Karpas-422 (cell line): Measurements from ENCODE around the gene DAB2IP. TPM values are rescaled to one million over a fixed set of nuclear protein-coding genes. Genes with fewer than 3 reads are reported as not detected.
"Not testable (repeated sequence)": the region's sequence is repeated elsewhere in the genome, so short reads cannot be mapped to it uniquely, and the experiment has no call there.

ENCODE experiments used
- DNase-seq: peaks from one replicate; pipeline ENCODE4 v3.0.0-alpha.2; 2015
- H2AFZ ChIP-seq: fragments of 200-600 bp; sonication (generic); 2 replicates; pipeline ENCODE4 v1.6.1; 2014; ENCODE audit warnings: antibody characterized with exemption, low read length, mixed read lengths
- H3K27ac ChIP-seq: fragments of 200-600 bp; sonication (generic); 2 replicates; pipeline ENCODE4 v1.5.1; 2014; ENCODE audit warnings: mild to moderate bottlenecking, low read length, moderate library complexity
- H3K27me3 ChIP-seq: fragments of 200-600 bp; sonication (generic); 2 replicates; pipeline ENCODE4 v1.6.1; 2014; ENCODE audit warnings: low read length, mixed read lengths
- H3K36me3 ChIP-seq: fragments of 200-600 bp; sonication (generic); 2 replicates; pipeline ENCODE4 v1.6.1; 2014; ENCODE audit warnings: low read length, mixed read lengths; ENCODE audit not compliant: insufficient read depth
- H3K4me1 ChIP-seq: fragments of 200-600 bp; sonication (generic); 2 replicates; pipeline ENCODE4 v1.6.1; 2014; ENCODE audit warnings: mild to moderate bottlenecking, low read length, mixed read lengths
- H3K4me2 ChIP-seq: fragments of 200-600 bp; sonication (generic); 2 replicates; pipeline ENCODE4 v1.6.1; 2014; ENCODE audit warnings: low read length, low read depth, mild to moderate bottlenecking; ENCODE audit not compliant: poor library complexity, severe bottlenecking
- H3K4me3 ChIP-seq: fragments of 200-600 bp; sonication (generic); 2 replicates; pipeline ENCODE4 v1.5.1; 2014; ENCODE audit warnings: mild to moderate bottlenecking, antibody characterized with exemption, low read length, mixed read lengths
- H3K79me2 ChIP-seq: fragments of 200-600 bp; sonication (generic); 2 replicates; pipeline ENCODE4 v1.6.1; 2014; ENCODE audit warnings: mild to moderate bottlenecking, low read length, mixed read lengths
- H3K9ac ChIP-seq: fragments of 200-600 bp; sonication (generic); 2 replicates; pipeline ENCODE4 v1.6.0; 2014; ENCODE audit warnings: low read length
- H3K9me2 ChIP-seq: fragments of 200-600 bp; sonication (generic), shearing (Covaris generic); replicated peaks from 2 replicates; pipeline ENCODE4 v1.6.0; 2014; ENCODE audit warnings: mild to moderate bottlenecking, low read length, moderate library complexity; ENCODE audit not compliant: insufficient read depth
- H3K9me3 ChIP-seq: fragments of 300-700, 200-600 bp; sonication (generic); 2 replicates; pipeline ENCODE4 v1.6.1; 2014; ENCODE audit warnings: low read length, mixed read lengths
- H4K20me1 ChIP-seq: fragments of 200-600 bp; sonication (generic); 2 replicates; pipeline ENCODE4 v1.6.1; 2014; ENCODE audit warnings: mild to moderate bottlenecking, antibody characterized with exemption, low read length, low read depth; ENCODE audit not compliant: insufficient read depth
- total RNA-seq: library from RNA; depleted of rRNA; stranded (reverse); fragments of >200 nt; shearing (Covaris generic); gene quantifications from 2 replicates; pipeline ENCODE4 v1.2.3, GENCODE V29; 2014; ENCODE audit warnings: low replicate concordance

Gene DAB2IP
- total RNA-seq, 1 experiment from 2014 or later, result 1.3 TPM

DNA sequence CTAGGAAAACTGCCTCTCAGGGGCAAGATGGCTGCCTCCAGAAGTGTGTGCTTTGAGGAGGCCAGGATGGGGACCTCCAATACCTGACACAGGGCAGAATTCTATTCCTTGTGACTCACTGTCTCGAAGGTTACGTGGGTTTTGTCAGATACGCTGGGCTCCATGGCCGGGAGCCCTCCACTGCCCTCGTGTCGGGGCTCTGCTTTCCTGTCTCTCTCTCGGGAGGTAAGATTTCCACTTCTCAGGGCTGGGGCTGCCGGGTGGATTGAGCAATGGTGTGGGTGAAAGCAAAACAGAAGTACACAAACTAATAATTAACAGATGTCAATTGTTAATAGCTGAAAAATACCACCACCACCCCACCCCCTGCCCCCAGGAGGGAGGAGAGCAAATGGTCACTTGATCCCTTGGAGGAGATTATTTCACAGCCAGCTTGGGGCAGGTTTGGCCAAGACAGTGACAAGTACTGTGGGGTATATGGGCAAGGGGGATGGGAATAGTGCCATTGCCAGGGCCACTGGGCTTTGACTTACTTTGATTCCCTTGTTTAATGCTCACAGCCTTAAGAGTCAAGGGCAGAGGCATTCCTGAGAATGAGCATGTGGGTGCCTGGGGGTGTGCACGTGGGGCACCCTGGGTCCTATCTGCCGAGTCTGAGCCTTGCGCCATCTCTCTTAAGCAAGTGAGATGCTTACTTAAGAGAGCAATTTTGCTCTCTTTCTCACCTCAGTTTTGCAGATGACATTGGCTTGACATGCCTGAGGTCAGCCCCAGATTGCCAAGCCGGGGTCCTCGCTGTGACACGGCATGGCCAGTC is 28.8 kb upstream of the DAB2IP start:
- H3K9me3 ChIP-seq, result no peaks in the 10 kb centered on the region

GRCh38 chr9:121623430-121623829 is 28.0 kb upstream of the DAB2IP start:
- H3K4me2 ChIP-seq, H3K4me3 ChIP-seq, H3K27ac ChIP-seq, H3K79me2 ChIP-seq, H3K27me3 ChIP-seq, H3K36me3 ChIP-seq, H4K20me1 ChIP-seq, H3K9me2 ChIP-seq, H3K4me1 ChIP-seq, H3K9me3 ChIP-seq, H3K9ac ChIP-seq, H2AFZ ChIP-seq, DNase-seq: not testable (repeated sequence)

More for the DNA sequence above, 28.8 kb upstream of the DAB2IP start:
- H3K79me2 ChIP-seq, result no peaks in the 10 kb centered on the region
- no peak overlapping the region for H2AFZ ChIP-seq
- no peaks in the 10 kb centered on the region for H3K27me3 ChIP-seq
- no peak overlapping the region for H3K27ac ChIP-seq
- H3K36me3 ChIP-seq, result no peaks in the 10 kb centered on the region
- no peak for DNase-seq
- no peak overlapping the region for H3K9ac ChIP-seq
- H3K4me3 ChIP-seq, result no peak overlapping the region
- no peak overlapping the region for H3K4me2 ChIP-seq
- no peaks in the 10 kb centered on the region for H4K20me1 ChIP-seq
- no peaks in the 10 kb centered on the region for H3K4me1 ChIP-seq
- no peaks in the 10 kb centered on the region for H3K9me2 ChIP-seq

DNA sequence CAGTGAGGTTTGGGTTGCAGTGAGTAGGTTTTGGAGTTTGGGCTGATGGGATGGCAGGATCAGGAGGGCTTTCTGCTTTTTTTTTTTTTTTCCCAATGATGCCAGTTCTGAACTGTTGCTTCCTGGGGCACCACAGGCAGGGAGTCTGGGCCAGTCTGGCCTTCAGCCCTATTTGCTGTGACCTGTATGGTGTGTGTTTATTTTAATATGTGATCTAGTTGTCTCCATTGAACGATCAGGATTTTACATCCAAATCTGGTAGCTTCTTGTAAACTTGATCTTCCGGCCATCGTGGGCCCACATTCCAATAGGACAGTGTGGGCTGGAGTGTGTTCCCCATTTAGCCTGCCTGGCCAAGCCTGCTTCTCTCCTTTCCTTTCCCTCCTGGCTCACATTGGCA is 25.8 kb upstream of the DAB2IP start:
- Histone ChIP-seq H3K4me3 (no peak overlapping the region), H3K27me3 (no peaks in the 10 kb centered on the region), H3K9me3 (no peaks in the 10 kb centered on the region), H3K9ac (no peak overlapping the region), H3K9me2 (no peaks in the 10 kb centered on the region), H3K36me3 (no peaks in the 10 kb centered on the region), H3K79me2 (no peaks in the 10 kb centered on the region), H2AFZ (no peak overlapping the region), H3K4me1 (no peaks in the 10 kb centered on the region), H3K4me2 (no peak overlapping the region), H4K20me1 (no peaks in the 10 kb centered on the region), H3K27ac (no peak overlapping the region)
- DNase-seq, result no peak

DNA sequence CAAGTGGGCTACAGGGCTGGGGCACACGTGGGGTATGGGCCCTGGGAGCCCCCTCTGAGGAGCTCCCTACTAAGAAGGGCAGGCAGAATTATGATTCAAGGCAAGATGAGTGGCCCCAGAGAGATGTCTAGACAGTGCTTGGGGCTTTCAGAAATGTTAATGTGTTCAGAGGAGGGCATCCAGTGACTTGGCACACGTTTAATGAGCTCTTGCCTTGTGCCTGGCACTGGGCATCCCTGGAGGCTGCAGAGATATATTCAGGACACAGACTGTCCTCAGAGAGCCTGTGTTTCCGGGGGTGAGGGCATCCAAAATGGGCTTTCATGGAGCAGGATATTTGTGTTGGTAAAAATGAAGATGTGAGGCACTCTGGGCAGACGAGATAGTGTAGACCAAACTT is 25.4 kb upstream of the DAB2IP start:
- no peak overlapping the region for H2AFZ ChIP-seq
- no peak overlapping the region for H3K4me3 ChIP-seq
- H3K4me1 ChIP-seq, result no peaks in the 10 kb centered on the region
- H3K4me2 ChIP-seq, result no peak overlapping the region
- H3K36me3 ChIP-seq, result no peaks in the 10 kb centered on the region
- no peak overlapping the region for H3K9ac ChIP-seq
- H3K9me3 ChIP-seq, result no peaks in the 10 kb centered on the region
- no peaks in the 10 kb centered on the region for H3K27me3 ChIP-seq
- no peak for DNase-seq
- H4K20me1 ChIP-seq, result no peaks in the 10 kb centered on the region
- no peaks in the 10 kb centered on the region for H3K79me2 ChIP-seq
- no peaks in the 10 kb centered on the region for H3K9me2 ChIP-seq
- H3K27ac ChIP-seq, result no peak overlapping the region

- no peak overlapping the region for H3K27ac ChIP-seq
- DNase-seq, result no peak
- H3K9ac ChIP-seq, result no peak overlapping the region
- no peak overlapping the region for H2AFZ ChIP-seq
- no peaks in the 10 kb centered on the region for H3K27me3 ChIP-seq
- no peaks in the 10 kb centered on the region for H4K20me1 ChIP-seq
- H3K9me3 ChIP-seq, result no peaks in the 10 kb centered on the region
- H3K4me2 ChIP-seq, result no peak overlapping the region
- H3K9me2 ChIP-seq, result no peaks in the 10 kb centered on the region
- H3K36me3 ChIP-seq, result no peaks in the 10 kb centered on the region
- H3K4me1 ChIP-seq, result no peaks in the 10 kb centered on the region
- H3K79me2 ChIP-seq, result no peaks in the 10 kb centered on the region
- H3K4me3 ChIP-seq, result no peak overlapping the region
These were observed 24.0 kb upstream of the DAB2IP start for GRCh38 chr9:121627427-121627826.

DNA sequence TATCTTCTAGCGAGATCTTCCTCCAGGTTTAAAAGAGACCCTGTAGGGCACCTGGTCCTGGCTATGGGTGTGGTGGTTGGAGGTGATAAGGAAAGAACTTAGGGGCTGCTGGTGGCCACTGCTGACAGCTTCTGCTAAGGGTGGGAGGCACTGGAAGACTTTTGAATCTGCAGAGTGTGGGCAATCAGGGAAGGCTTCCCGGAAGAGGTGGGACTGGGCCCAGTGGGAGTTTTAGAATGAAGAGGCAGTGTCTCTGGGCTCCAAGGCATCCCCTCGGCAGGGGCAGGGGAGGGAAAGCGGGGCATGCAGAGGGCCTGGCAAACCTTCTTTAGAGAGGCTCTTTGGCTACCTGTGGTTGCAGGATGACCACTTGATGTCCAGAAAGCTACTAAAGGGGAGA is 23.0 kb upstream of the DAB2IP start:
- Histone ChIP-seq H3K36me3 (no peaks in the 10 kb centered on the region), H3K4me3 (no peak overlapping the region), H3K9ac (no peak overlapping the region), H3K4me1 (no peaks in the 10 kb centered on the region), H3K79me2 (no peaks in the 10 kb centered on the region), H3K27me3 (no peaks in the 10 kb centered on the region), H3K27ac (no peak overlapping the region), H3K9me3 (no peaks in the 10 kb centered on the region), H2AFZ (no peak overlapping the region), H4K20me1 (no peaks in the 10 kb centered on the region), H3K4me2 (no peak overlapping the region), H3K9me2 (no peaks in the 10 kb centered on the region)
- no peak for DNase-seq

DNA sequence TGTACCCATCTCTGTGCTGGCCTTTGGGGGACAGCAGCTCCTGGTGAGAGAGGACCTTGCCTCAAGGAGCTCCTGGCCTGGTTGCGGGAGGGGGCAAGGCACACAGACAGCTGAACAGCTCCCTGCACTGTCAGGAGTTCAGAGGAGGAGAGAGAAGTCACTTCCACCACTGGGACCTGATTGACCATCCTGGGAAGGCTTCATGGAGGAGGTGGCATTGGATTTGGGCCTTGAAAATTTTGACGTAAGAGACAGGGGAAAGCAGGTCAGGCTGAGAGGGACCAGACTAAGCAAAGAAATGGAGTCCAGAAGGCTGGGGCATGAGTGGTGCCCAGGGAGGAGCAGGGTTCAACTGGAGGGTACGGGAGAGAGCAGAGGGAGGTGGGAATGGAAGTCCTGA is 20.3 kb upstream of the DAB2IP start:
- no peak overlapping the region for H3K27ac ChIP-seq
- H3K9ac ChIP-seq, result no peak overlapping the region
- no peaks in the 10 kb centered on the region for H4K20me1 ChIP-seq
- H3K9me2 ChIP-seq, result no peaks in the 10 kb centered on the region
- H2AFZ ChIP-seq, result no peak overlapping the region
- H3K27me3 ChIP-seq, result no peaks in the 10 kb centered on the region
- no peaks in the 10 kb centered on the region for H3K36me3 ChIP-seq
- no peak overlapping the region for H3K4me3 ChIP-seq
- no peaks in the 10 kb centered on the region for H3K79me2 ChIP-seq
- H3K4me2 ChIP-seq, result no peak overlapping the region
- H3K9me3 ChIP-seq, result no peaks in the 10 kb centered on the region
- H3K4me1 ChIP-seq, result no peaks in the 10 kb centered on the region
- no peak for DNase-seq

- H3K9ac ChIP-seq, result no peak overlapping the region
These were observed 19.4 kb upstream of the DAB2IP start for GRCh38 chr9:121631978-121632418.

More at GRCh38 chr9:121631978-121632418, 19.4 kb upstream of the DAB2IP start:
- H3K27me3 ChIP-seq, result no peaks in the 10 kb centered on the region
- no peak overlapping the region for H3K4me2 ChIP-seq
- H3K9me2 ChIP-seq, result no peaks in the 10 kb centered on the region
- no peaks in the 10 kb centered on the region for H3K9me3 ChIP-seq
- no peak overlapping the region for H3K4me3 ChIP-seq
- H3K36me3 ChIP-seq, result no peaks in the 10 kb centered on the region
- no peaks in the 10 kb centered on the region for H3K79me2 ChIP-seq
- no peak overlapping the region for H3K27ac ChIP-seq
- no peaks in the 10 kb centered on the region for H4K20me1 ChIP-seq
- no peak overlapping the region for H2AFZ ChIP-seq
- no peak for DNase-seq
- no peaks in the 10 kb centered on the region for H3K4me1 ChIP-seq
